ENCODE measurements around the gene THAP8.
A peak's percentile ranks its signal among the peaks of the same experiment; 100 is the strongest.

The THAP8 gene

DNA sequence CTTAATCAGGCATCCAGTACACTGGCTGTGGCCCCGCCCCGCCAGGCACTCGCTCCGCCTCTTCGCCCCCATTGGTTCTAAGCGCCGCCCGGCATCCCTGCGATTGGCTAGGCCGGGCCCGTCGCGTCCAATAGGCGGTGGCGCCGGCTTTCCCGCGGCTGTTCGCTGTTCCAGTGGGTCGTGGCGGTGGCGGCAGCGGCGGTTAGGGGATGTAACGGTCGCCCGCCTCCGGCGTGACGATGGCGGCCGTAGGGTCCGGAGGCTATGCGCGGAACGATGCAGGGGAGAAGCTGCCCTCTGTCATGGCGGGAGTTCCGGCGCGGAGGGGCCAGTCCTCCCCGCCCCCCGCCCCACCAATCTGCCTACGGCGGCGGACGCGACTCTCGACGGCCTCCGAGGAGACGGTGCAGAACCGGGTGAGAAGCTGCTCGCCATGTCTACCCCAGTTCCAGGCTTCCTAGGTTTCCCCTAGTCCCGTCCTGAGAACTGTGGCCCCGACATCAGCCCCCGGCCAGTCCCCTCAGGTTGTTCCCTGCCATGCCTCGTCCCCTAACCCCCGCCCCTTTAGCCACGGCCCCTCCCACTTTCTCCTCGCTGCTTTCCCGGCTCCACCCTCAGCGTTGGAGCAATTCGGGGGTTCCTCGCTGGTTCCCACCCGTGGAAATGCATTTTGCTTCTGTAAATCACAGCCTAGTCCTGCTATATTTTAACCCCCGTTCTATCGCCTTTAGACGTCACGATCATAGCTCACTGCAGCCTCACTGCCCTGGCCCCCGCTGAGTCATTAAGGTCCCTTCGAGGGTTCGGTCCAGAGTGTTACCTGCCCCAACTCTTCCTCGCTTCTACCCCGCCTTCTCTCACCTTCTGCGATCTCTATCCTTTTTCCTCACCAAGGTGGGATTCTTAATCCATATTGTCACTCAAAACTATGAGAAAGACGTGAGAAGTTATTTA is 925 bp upstream of the THAP8 start, which contains the start of gene WDR62:
Gene WDR62, plus strand, starts transcription at position 165 of the 954 bp plus-strand sequence. Its CDS starts 75 bp downstream, at position 240.
- Histone ChIP-seq H3K4me2 (ENCODE audit: low read depth, low read length, poor library complexity, severe bottlenecking) (peak within 1 kb of the TSS; percentile 81), H3F3A (ENCODE audit: insufficient read depth) (peaks cover 14% of the 10 kb centered on the region), H3K9me3 (ENCODE audit: insufficient read depth, low read length) (no peaks in the 10 kb centered on the region), H3K4me3 (ENCODE audit: insufficient read depth, low read length, poor library complexity, severe bottlenecking) (peak within 1 kb of the TSS; percentile 77), H3K27me3 (ENCODE audit: low read length) (no peaks in the 10 kb centered on the region), H3K36me3 (ENCODE audit: low read length) (no peaks in the 10 kb centered on the region), H2AFZ (ENCODE audit: low read depth, low read length, severe bottlenecking) (peak within 1 kb of the TSS; percentile 84), H3K9me2 (replicated peaks; ENCODE audit: insufficient read depth, low read length) (no peaks in the 10 kb centered on the region), H3K9ac (ENCODE audit: low read length) (peak within 1 kb of the TSS; percentile 92), H4K20me1 (ENCODE audit: low read depth, low read length) (no peaks in the 10 kb centered on the region; the same call in 1 of the 2 replicates), H3K79me2 (ENCODE audit: insufficient read depth, low read length) (peaks cover 49% of the 10 kb centered on the region), H3K27ac (ENCODE audit: low read depth, low read length) (peak within 1 kb of the TSS; percentile 94)
- no peak for TF ChIP-seq EZH2phosphoT487 (conservative IDR thresholded peaks at IDR 0.05; ENCODE audit: low read length)
- TF ChIP-seq, protein P1, sequence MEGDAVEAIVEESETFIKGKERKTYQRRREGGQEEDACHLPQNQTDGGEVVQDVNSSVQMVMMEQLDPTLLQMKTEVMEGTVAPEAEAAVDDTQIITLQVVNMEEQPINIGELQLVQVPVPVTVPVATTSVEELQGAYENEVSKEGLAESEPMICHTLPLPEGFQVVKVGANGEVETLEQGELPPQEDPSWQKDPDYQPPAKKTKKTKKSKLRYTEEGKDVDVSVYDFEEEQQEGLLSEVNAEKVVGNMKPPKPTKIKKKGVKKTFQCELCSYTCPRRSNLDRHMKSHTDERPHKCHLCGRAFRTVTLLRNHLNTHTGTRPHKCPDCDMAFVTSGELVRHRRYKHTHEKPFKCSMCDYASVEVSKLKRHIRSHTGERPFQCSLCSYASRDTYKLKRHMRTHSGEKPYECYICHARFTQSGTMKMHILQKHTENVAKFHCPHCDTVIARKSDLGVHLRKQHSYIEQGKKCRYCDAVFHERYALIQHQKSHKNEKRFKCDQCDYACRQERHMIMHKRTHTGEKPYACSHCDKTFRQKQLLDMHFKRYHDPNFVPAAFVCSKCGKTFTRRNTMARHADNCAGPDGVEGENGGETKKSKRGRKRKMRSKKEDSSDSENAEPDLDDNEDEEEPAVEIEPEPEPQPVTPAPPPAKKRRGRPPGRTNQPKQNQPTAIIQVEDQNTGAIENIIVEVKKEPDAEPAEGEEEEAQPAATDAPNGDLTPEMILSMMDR (IDR thresholded peaks at IDR 0.05; ENCODE audit: insufficient read depth, low read length, poor library complexity, severe bottlenecking), result no peak

DNA sequence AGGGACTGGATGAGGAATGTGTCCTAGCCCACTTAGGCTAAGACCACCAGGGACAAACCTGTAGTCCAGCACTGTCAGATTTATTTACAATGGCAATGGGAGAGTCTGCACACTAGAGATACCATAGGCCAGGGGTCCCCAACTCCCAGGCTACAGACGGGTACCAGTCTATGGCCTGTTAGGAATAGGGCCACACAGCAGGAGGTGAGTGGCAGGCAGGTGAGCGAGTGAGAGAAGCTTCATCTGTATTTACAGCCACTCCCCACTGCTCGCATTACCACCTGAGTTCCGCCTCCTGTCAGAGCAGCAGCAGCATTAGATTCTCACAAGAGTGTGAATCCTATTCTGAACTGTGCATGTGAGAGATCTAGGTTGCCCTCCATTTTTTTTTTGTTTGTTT is 2.4 kb downstream of the THAP8 start:
- Histone ChIP-seq H3K27ac (ENCODE audit: low read depth, low read length) (no peak overlapping the region), H3K9ac (ENCODE audit: low read length) (no peak overlapping the region)
- TF ChIP-seq, protein P1 (IDR thresholded peaks at IDR 0.05; ENCODE audit: insufficient read depth, low read length, poor library complexity, severe bottlenecking), result no peak
- TF ChIP-seq EZH2phosphoT487 (conservative IDR thresholded peaks at IDR 0.05; ENCODE audit: low read length), result no peak

DNA sequence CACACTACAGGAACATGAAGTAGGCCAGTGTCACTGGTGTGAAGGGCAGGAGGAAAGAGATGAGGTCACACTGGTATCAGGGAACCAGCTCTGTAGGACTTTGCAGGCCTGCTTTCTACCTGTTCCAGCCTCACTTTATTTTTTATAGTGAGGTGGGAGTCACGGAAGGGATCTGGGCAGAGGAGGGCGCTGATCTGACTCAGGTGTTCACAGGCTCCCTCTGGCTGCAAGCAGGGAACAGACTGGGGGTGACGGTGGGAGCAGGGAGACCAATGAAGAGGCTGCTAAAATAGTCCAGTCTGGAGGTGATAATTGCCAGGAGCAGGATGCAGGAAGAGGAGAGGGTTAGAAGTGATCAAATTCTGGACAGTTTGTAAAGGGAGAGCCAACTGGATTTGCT is 2.8 kb downstream of the THAP8 start:
- Histone ChIP-seq H3K4me3 (ENCODE audit: insufficient read depth, low read length, poor library complexity, severe bottlenecking) (no peak overlapping the region), H3K4me2 (ENCODE audit: low read depth, low read length, poor library complexity, severe bottlenecking) (no peak overlapping the region), H3K9me2 (replicated peaks; ENCODE audit: insufficient read depth, low read length) (no peaks in the 10 kb centered on the region), H4K20me1 (ENCODE audit: low read depth, low read length) (no peaks in the 10 kb centered on the region; the same call in 1 of the 2 replicates), H3F3A (ENCODE audit: insufficient read depth) (peaks cover 14% of the 10 kb centered on the region), H3K79me2 (ENCODE audit: insufficient read depth, low read length) (peaks cover 15% of the 10 kb centered on the region), H3K27me3 (ENCODE audit: low read length) (no peaks in the 10 kb centered on the region), H2AFZ (ENCODE audit: low read depth, low read length, severe bottlenecking) (no peak overlapping the region), H3K27ac (ENCODE audit: low read depth, low read length) (no peak overlapping the region), H3K9me3 (ENCODE audit: insufficient read depth, low read length) (no peaks in the 10 kb centered on the region), H3K9ac (ENCODE audit: low read length) (no peak overlapping the region), H3K36me3 (ENCODE audit: low read length) (no peaks in the 10 kb centered on the region)
- TF ChIP-seq, protein P1 (IDR thresholded peaks at IDR 0.05; ENCODE audit: insufficient read depth, low read length, poor library complexity, severe bottlenecking), result peak; percentile 47
- TF ChIP-seq EZH2phosphoT487 (conservative IDR thresholded peaks at IDR 0.05; ENCODE audit: low read length), result no peak

More for the DNA sequence above, 2.4 kb downstream of the THAP8 start:
- H4K20me1 ChIP-seq (ENCODE audit: low read depth, low read length), result no peaks in the 10 kb centered on the region; the same call in 1 of the 2 replicates
- H3K9me3 ChIP-seq (ENCODE audit: insufficient read depth, low read length), result no peaks in the 10 kb centered on the region
- H2AFZ ChIP-seq (ENCODE audit: low read depth, low read length, severe bottlenecking), result no peak overlapping the region
- no peaks in the 10 kb centered on the region for H3K27me3 ChIP-seq (ENCODE audit: low read length)
- no peak overlapping the region for H3K4me2 ChIP-seq (ENCODE audit: low read depth, low read length, poor library complexity, severe bottlenecking)
- H3K79me2 ChIP-seq (ENCODE audit: insufficient read depth, low read length), result peaks cover 19% of the 10 kb centered on the region
- peaks cover 14% of the 10 kb centered on the region for H3F3A ChIP-seq (ENCODE audit: insufficient read depth)
- H3K36me3 ChIP-seq (ENCODE audit: low read length), result no peaks in the 10 kb centered on the region
- no peaks in the 10 kb centered on the region for H3K9me2 ChIP-seq (replicated peaks; ENCODE audit: insufficient read depth, low read length)
- no peak overlapping the region for H3K4me3 ChIP-seq (ENCODE audit: insufficient read depth, low read length, poor library complexity, severe bottlenecking)

Measured in SU-DHL-6 (cell line).